HEK293 (cell line): ENCODE data around the gene OXNAD1.

Source experiments
- CTCF ChIA-PET: fragments of 350-600 bp; formaldehyde crosslinking; extraction: SDS; loops from one replicate; lab custom pipeline; 2021; ENCODE audit warnings: antibody characterized with exemption; lab: Yijun Ruan, JAX
- POLR2A ChIA-PET: fragments of 300-600 bp; formaldehyde crosslinking; extraction: SDS; loops from one replicate; lab custom pipeline; 2020; ENCODE audit warnings: antibody characterized with exemption, inconsistent platforms; lab: Yijun Ruan, JAX
- H3K27ac ChIP-seq: fragments of 200-500 bp; sonication (Bioruptor generic); 2 replicates; pipeline ENCODE4 v1.5.1; 2014; ENCODE audit warnings: low read depth, low read length, control low read depth, inconsistent platforms; ENCODE audit errors: extremely low read depth
- H3K36me3 ChIP-seq, 2 experiments: fragments of 200-500 bp in 1 of 2; sonication (Bioruptor generic) in 1 of 2; 1 replicate in 1 of 2; 2 replicates in 1 of 2; pipeline ENCODE4 v1.5.1; 2014 to 2017; ENCODE audit warnings: inconsistent platforms in 2 of 2, low read length in 2 of 2; ENCODE audit not compliant: control insufficient read depth in 2 of 2, insufficient read depth in 1 of 2
- H3K4me1 ChIP-seq: fragments of 200-500 bp; sonication (Bioruptor generic); 2 replicates; pipeline ENCODE4 v1.5.1; 2014; ENCODE audit warnings: mild to moderate bottlenecking, low read length, inconsistent platforms; ENCODE audit not compliant: control insufficient read depth, insufficient read depth
- H3K4me3 ChIP-seq: 2 replicates; pipeline ENCODE4 v1.5.1; 2011; ENCODE audit warnings: low read depth, mild to moderate bottlenecking, control low read depth, low read length, moderate library complexity
- H3K9me3 ChIP-seq: fragments of 200-500 bp; sonication (Bioruptor generic); 2 replicates; pipeline ENCODE4 v1.5.1; 2014; ENCODE audit warnings: low read depth, low read length, inconsistent platforms; ENCODE audit not compliant: control insufficient read depth, insufficient read depth
- AEBP2 ChIP-seq: fragments of 450-650 bp; formaldehyde crosslinking; IDR thresholded peaks from 2 replicates; pipeline ENCODE4 v1.5.1; 2016; ENCODE audit warnings: missing biosample characterization, missing genetic modification characterization, borderline replicate concordance
- ATF2 ChIP-seq: fragments of 450-650 bp; formaldehyde crosslinking; IDR thresholded peaks from 2 replicates; pipeline ENCODE4 v1.5.1; 2016; ENCODE audit warnings: missing biosample characterization, missing genetic modification characterization, low read depth
- GLI2 ChIP-seq: fragments of 450-650 bp; formaldehyde crosslinking; IDR thresholded peaks from 2 replicates; pipeline ENCODE4; 2017; ENCODE audit warnings: missing biosample characterization, missing genetic modification characterization, low read depth, borderline replicate concordance
- HOXC10 ChIP-seq: sonication (generic); formaldehyde crosslinking; IDR thresholded peaks from 2 replicates; pipeline ENCODE4 v1.8.1; 2023; ENCODE audit warnings: mild to moderate bottlenecking, missing genetic modification reagents
- KLF16 ChIP-seq: fragments of 450-650 bp; formaldehyde crosslinking; IDR thresholded peaks from 2 replicates; pipeline ENCODE4 v1.5.1; 2017; ENCODE audit warnings: missing biosample characterization, missing genetic modification characterization
- MZF1 ChIP-seq: fragments of 450-650 bp; formaldehyde crosslinking; IDR thresholded peaks from 2 replicates; pipeline ENCODE4 v1.5.1; 2017; ENCODE audit warnings: missing biosample characterization, missing genetic modification characterization, borderline replicate concordance
- OVOL3 ChIP-seq: fragments of 450-650 bp; formaldehyde crosslinking; IDR thresholded peaks from 2 replicates; pipeline ENCODE4 v1.5.1; 2016; ENCODE audit warnings: missing biosample characterization, missing genetic modification characterization
- PRDM4 ChIP-seq: fragments of 450-650 bp; formaldehyde crosslinking; IDR thresholded peaks from 2 replicates; pipeline ENCODE4 v1.5.1; 2017; ENCODE audit warnings: missing biosample characterization, missing genetic modification characterization
- PRDM6 ChIP-seq: fragments of 450-650 bp; formaldehyde crosslinking; IDR thresholded peaks from 2 replicates; pipeline ENCODE4 v1.5.1; 2017; ENCODE audit warnings: missing biosample characterization, missing genetic modification characterization
- REPIN1 ChIP-seq: fragments of 450-650 bp; formaldehyde crosslinking; IDR thresholded peaks from 2 replicates; pipeline ENCODE4 v1.5.1; 2017; ENCODE audit warnings: missing biosample characterization, missing genetic modification characterization, low read depth
- TCF7L2 ChIP-seq: IDR thresholded peaks from 2 replicates; pipeline ENCODE4 v1.6.1; 2011; ENCODE audit warnings: low read depth, mild to moderate bottlenecking, inconsistent platforms, low read length, moderate library complexity, borderline replicate concordance
- ZBTB21 ChIP-seq: fragments of 450-650 bp; formaldehyde crosslinking; IDR thresholded peaks from 2 replicates; pipeline ENCODE4 v1.5.1; 2017; ENCODE audit warnings: missing biosample characterization, missing genetic modification characterization
- ZNF10 ChIP-seq: fragments of 450-650 bp; formaldehyde crosslinking; IDR thresholded peaks from 2 replicates; pipeline ENCODE4 v1.5.1; 2017; ENCODE audit warnings: missing biosample characterization, missing genetic modification characterization
- ZNF132 ChIP-seq: fragments of 450-650 bp; formaldehyde crosslinking; IDR thresholded peaks from 2 replicates; pipeline ENCODE4 v1.5.1; 2017; ENCODE audit warnings: missing biosample characterization, missing genetic modification characterization, borderline replicate concordance
- ZNF138 ChIP-seq: fragments of 450-650 bp; formaldehyde crosslinking; IDR thresholded peaks from 2 replicates; pipeline ENCODE4 v1.5.1; 2016; ENCODE audit warnings: missing biosample characterization, missing genetic modification characterization, borderline replicate concordance
- ZNF2 ChIP-seq: fragments of 450-650 bp; formaldehyde crosslinking; IDR thresholded peaks from 2 replicates; pipeline ENCODE4 v1.5.1; 2016; ENCODE audit warnings: missing biosample characterization, missing genetic modification characterization
- ZNF202 ChIP-seq: fragments of 450-650 bp; formaldehyde crosslinking; IDR thresholded peaks from 2 replicates; pipeline ENCODE4 v1.5.1; 2016; ENCODE audit warnings: missing biosample characterization, missing genetic modification characterization, borderline replicate concordance
- ZNF404 ChIP-seq: fragments of 450-650 bp; formaldehyde crosslinking; IDR thresholded peaks from 2 replicates; pipeline ENCODE4 v1.5.1; 2017; ENCODE audit warnings: missing biosample characterization, missing genetic modification characterization
- ZNF433 ChIP-seq: fragments of 450-650 bp; formaldehyde crosslinking; IDR thresholded peaks from 2 replicates; pipeline ENCODE4 v1.5.1; 2016; ENCODE audit warnings: missing biosample characterization, missing genetic modification characterization, low read depth
- ZNF555 ChIP-seq: fragments of 450-650 bp; formaldehyde crosslinking; conservative IDR thresholded peaks from 2 replicates; pipeline ENCODE4 v1.5.1; 2017; ENCODE audit warnings: missing biosample characterization, mild to moderate bottlenecking, missing genetic modification characterization, inconsistent platforms
- ZNF692 ChIP-seq: fragments of 450-650 bp; formaldehyde crosslinking; IDR thresholded peaks from 2 replicates; pipeline ENCODE4 v1.5.1; 2016; ENCODE audit warnings: missing biosample characterization, missing genetic modification characterization
- ZNF792 ChIP-seq: fragments of 450-650 bp; formaldehyde crosslinking; IDR thresholded peaks from 2 replicates; pipeline ENCODE4 v1.5.1; 2016; ENCODE audit warnings: missing biosample characterization, missing genetic modification characterization

The OXNAD1 gene

GRCh38 chr3:16347548-16347947 is 82.5 kb downstream of the OXNAD1 start:
- no peaks in the 10 kb centered on the region for H3K4me1 ChIP-seq
- peaks cover 0 to 20% of the 10 kb centered on the region in 2 experiments; a peak in 1 of 3 replicates for H3K36me3 ChIP-seq
- H3K4me3 ChIP-seq = no peak overlapping the region
- H3K27ac ChIP-seq = no peak overlapping the region
- ChIA-PET CTCF (no interaction called here), POLR2A (no interaction called here)
- no peak for TF ChIP-seq ZNF138 (tag by site-specific recombination)
- TF ChIP-seq AEBP2 (tag by site-specific recombination) = no peak
- no peak for TF ChIP-seq KLF16 (tag by site-specific recombination)
- no peak for TF ChIP-seq PRDM6
- TF ChIP-seq ZNF792 = no peak
- TF ChIP-seq ZNF555 = no peak
- no peak for TF ChIP-seq ZNF202 (tag by site-specific recombination)
- no peak for TF ChIP-seq HOXC10
- no peak for TF ChIP-seq ZNF404 (tag by site-specific recombination)
- TF ChIP-seq OVOL3 (tag by site-specific recombination) = no peak
- no peak for TF ChIP-seq ZNF2 (tag by site-specific recombination)
- no peaks in the 10 kb centered on the region for H3K9me3 ChIP-seq

GRCh38 chr3:16349986-16350596 is 85.1 kb downstream of the OXNAD1 start:
- TF ChIP-seq MZF1 (tag by site-specific recombination) (peak; percentile 89; the same call in 1 of the 2 replicates), GLI2 (tag by site-specific recombination) (no peak), ATF2 (tag by site-specific recombination) (peak; percentile 63; the same call in 1 of the 2 replicates)
- Histone ChIP-seq H3K9me3 (no peaks in the 10 kb centered on the region), H3K27ac (no peak overlapping the region), H3K4me3 (no peak overlapping the region), H3K4me1 (no peaks in the 10 kb centered on the region), H3K36me3 (peaks cover 0 to 17% of the 10 kb centered on the region in 2 experiments; a peak in 1 of 3 replicates)
- CTCF ChIA-PET = interaction anchor here (0.7 to 0.8 kb wide), 2 partner anchors 437 to 517 kb away, joined by 3 to 4 read pairs; no protein-coding TSS in a partner anchor
- POLR2A ChIA-PET = no interaction called here

- peaks cover 0 to 14% of the 10 kb centered on the region in 2 experiments; a peak in 1 of 3 replicates for H3K36me3 ChIP-seq
- no peak overlapping the region for H3K27ac ChIP-seq
- no peaks in the 10 kb centered on the region for H3K9me3 ChIP-seq
- H3K4me3 ChIP-seq = no peak overlapping the region
- no peaks in the 10 kb centered on the region for H3K4me1 ChIP-seq
- ChIA-PET POLR2A (no interaction called here), CTCF (interaction anchor here (0.8 kb wide), 1 partner anchor 517 kb away, joined by 3 read pairs; no protein-coding TSS in a partner anchor)
- TF ChIP-seq ZNF10 (tag by site-specific recombination) = no peak
- TF ChIP-seq REPIN1 (tag by site-specific recombination) = no peak
- TF ChIP-seq ZNF132 (tag by site-specific recombination) = no peak
- TF ChIP-seq ZBTB21 (tag by site-specific recombination) = no peak
- no peak for TF ChIP-seq TCF7L2
- no peak for TF ChIP-seq ZNF692 (tag by site-specific recombination)
- TF ChIP-seq ZNF433 (tag by site-specific recombination) = no peak
- TF ChIP-seq PRDM4 (tag by site-specific recombination) = no peak
- TF ChIP-seq OVOL3 (tag by site-specific recombination) = no peak
These were observed 85.7 kb downstream of the OXNAD1 start for GRCh38 chr3:16350597-16351318.
